Stimulated activated CD8-positive, alpha-beta memory T cell treated with anti-CD3 and anti-CD28 coated beads, Interleukin-15, amount 100 ng/mL, for 24 hours (primary cell): ENCODE data around the gene ICE2.

Source experiments
- DNase-seq: peaks from one replicate; pipeline ENCODE4 v3.0.0-alpha.2; 2020; ENCODE audit warnings: low read depth

The ICE2 gene

GRCh38 chr15:60390231-60390630, 88.7 kb downstream of the ICE2 start:
- DNase-seq: no peak

- DNase-seq: no peak
These were observed 89.5 kb downstream of the ICE2 start for GRCh38 chr15:60389261-60390077.

- no peak for DNase-seq
These were observed 91.6 kb downstream of the ICE2 start for GRCh38 chr15:60387321-60387720.

- DNase-seq: no peak
These were observed 92.3 kb downstream of the ICE2 start for GRCh38 chr15:60386615-60387014.

- DNase-seq: no peak
These were observed 93.1 kb downstream of the ICE2 start for GRCh38 chr15:60385620-60386552.

GRCh38 chr15:60384526-60385126, 94.3 kb downstream of the ICE2 start:
- no peak for DNase-seq

- DNase-seq: no peak
These were observed 94.9 kb downstream of the ICE2 start for GRCh38 chr15:60384053-60384452.

- no peak for DNase-seq
These were observed 95.9 kb downstream of the ICE2 start for GRCh38 chr15:60382773-60383674.

- DNase-seq: no peak
These were observed 97.7 kb downstream of the ICE2 start for GRCh38 chr15:60381148-60381788.

GRCh38 chr15:60379525-60380274, 99.2 kb downstream of the ICE2 start:
- DNase-seq: no peak

GRCh38 chr15:60379185-60379524, 99.8 kb downstream of the ICE2 start:
- no peak for DNase-seq

- no peak for DNase-seq
These were observed 102.3 kb downstream of the ICE2 start for GRCh38 chr15:60376677-60377095.

GRCh38 chr15:60375306-60375705, 103.6 kb downstream of the ICE2 start:
- no peak for DNase-seq

GRCh38 chr15:60374628-60375081, 104.3 kb downstream of the ICE2 start:
- DNase-seq: no peak

- DNase-seq: no peak
These were observed 104.7 kb downstream of the ICE2 start for GRCh38 chr15:60374209-60374608.

- DNase-seq: no peak
These were observed 105.2 kb downstream of the ICE2 start for GRCh38 chr15:60373745-60374144.

GRCh38 chr15:60373327-60373726, 105.6 kb downstream of the ICE2 start:
- no peak for DNase-seq

GRCh38 chr15:60372756-60373155, 106.2 kb downstream of the ICE2 start:
- no peak for DNase-seq

- no peak for DNase-seq
These were observed 106.7 kb downstream of the ICE2 start for GRCh38 chr15:60372227-60372626.
